Activated CD4-positive, alpha-beta T cell treated with anti-CD3 and anti-CD28 coated beads for 24 hours (primary cell): ENCODE results near the gene NSUN3.

Experiments used
- DNase-seq, 2 donors: peaks; one replicate each; pipeline ENCODE4 v3.0.0-alpha.2; 2020; ENCODE audit warnings: low read depth in 2 of 2

The NSUN3 gene

DNA sequence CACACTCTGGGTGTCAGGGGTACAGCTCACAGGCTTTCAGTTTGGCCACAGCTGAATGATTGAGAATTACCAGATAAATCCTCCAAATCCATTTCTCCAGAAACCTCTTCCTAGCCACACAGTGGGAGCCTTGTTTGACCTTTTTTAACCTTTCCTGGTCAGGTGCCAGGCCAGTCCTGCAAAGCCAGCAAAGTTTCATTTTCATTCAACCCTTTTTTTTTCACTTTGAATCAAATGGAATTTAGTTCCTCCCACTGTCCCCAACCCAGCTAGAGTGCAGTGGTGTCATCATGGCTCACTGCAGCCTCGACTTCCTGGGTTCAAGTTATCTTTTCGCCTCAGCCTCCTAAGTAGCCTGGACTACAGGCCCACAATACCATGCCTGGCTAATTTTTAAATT, 67.8 kb downstream of the NSUN3 start:
- DNase-seq = no peak

DNA sequence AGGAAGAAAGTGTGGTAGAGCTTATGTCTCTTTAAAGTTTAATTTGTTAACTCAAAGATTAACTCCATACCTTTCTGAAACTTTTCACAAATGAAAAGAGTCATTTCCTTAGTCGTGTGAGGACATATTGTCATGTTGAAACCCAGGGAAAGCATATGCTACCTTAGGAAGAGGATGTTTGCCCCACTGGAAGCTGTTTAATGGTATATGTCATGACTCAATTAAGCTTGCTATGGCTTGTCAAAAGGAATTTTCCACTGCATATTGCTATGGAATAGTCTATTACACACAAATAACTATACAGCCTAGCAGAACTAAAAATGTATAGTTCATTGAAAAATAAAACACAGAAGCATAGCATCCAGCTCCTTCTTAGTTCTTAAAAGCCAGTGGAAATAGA, 69.9 kb downstream of the NSUN3 start:
- no peak for DNase-seq

DNA sequence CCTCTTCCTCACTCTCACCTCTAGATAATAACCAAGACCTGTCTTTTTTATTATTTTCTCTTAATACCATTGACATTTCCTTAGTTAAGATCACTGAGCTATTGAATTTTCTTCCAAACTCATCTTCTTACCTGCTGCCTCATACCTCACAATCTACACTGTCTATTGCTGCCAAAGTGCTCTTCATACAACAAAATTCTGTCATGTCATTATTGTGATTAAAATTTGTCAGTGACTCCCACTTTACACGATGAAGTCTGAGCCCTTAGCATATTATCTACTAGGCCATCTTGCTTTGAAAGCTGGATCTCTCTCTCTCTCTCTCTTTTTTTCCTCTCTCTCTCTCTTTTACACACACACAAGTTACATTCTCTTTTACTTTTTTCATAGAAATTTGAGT, 73.3 kb downstream of the NSUN3 start:
- DNase-seq = no peak

DNA sequence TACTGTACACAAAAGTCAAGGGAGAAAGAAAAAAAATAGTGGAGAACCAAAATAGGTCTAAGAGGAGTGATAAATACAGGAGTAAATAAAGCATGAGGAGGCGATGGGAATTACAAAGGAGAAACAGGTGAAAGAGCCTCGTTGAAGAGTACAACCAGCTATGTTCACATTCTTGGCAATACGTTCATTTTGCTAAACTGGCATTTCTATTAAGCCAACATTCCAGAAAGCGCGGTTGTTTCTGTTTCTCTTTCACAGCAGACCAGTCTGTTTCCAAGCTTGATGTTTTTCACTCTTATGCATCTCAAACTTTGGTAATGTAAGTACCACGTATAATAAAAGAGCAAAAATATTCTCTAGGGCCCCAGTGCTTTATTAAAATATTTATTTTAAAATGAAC, 74.5 kb downstream of the NSUN3 start:
- no peak for DNase-seq

DNA sequence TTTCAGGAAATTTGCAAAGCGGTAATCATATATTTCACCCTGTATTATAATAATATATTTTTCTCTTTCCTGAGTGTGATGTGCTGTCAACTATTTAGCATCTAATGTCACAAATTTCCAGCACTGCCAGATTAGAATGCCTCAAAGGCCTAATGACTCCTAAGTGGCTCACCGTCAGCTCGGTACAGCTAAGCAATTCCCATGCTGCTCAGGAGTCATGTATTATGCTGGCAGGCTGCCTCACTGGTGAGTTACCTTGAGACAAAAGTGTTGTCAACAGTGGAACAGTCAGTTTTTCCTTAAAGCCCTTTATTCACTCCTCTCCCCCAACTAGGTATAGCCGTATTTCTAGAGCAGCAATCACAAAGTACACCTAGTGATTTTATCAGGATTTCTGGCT, 83.6 kb downstream of the NSUN3 start:
- DNase-seq = no peak

DNA sequence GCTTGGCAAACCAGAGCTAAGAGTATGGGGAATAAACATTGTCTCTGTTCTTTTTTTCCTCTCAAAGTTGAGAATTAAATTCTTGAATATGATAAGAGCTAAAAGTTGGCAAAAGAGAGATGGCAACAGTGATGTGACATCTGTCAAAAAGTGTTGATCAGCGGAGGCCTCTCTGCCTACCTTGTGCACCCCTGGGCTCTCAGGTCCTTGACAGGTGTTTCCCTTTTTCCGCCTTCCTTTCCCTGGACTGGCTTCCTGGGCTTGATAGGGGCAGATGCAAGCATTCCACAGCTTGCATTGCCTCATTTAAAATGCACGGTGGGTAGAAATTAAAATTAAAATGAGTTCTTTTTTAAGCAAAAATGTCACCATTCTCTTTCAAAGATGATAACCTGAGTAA, 84.2 kb downstream of the NSUN3 start:
- no peak for DNase-seq

DNA sequence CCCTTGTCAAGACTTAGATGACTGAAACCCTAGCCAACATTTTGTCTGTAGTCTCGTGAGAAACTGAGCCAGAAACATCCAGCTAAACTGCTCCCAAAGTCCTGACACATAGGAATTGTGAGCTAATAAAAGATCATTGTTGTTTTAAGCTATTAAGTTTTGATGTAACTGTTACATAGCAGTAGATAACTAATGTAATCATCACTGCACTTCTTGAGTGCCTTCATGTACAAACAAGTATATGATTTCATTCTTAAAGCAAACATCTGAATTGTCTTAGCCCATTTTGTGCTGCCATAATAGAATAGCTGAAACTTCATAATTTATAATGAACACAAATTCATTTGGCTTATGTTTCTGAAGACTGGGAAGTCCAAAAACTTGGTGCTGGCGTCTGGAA, 87.3 kb downstream of the NSUN3 start:
- no peak for DNase-seq

DNA sequence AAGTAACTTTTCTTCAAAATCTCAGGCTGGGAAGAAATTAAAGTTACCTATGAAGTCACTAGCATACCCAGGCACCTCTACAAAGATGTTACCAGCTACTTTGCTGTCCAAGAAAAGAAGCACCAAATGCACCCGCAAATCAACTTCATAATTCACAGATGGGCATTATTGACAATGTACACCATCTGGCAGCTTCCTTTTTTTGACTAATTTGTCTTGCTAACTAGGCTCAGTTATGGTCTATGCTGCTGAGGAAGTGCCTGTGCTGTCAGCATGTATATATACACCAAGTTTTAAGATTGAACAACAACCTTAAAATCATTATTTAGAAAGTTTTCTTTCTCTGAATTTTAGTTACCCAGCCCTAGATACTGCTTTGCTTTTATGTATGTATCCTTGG, 93.8 kb downstream of the NSUN3 start:
- no peak for DNase-seq

DNA sequence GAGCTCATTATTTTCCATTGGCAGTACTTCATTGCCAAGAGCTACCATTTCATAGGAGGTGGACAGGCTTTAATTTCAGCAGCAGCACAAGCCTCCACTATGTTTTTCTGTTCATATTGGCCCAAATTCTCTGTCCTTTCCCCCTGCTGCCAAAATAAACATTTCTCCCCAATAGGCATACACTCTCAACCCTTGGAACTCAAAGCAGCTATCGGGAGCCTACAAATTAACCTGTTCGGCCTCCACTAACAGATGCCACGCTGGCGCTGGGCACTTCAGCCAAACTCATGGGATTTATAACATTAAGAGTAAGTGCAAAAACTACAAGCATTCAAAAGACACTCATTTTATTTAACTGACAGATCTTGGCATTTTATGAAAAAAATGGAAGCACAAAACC, 95.7 kb downstream of the NSUN3 start:
- no peak for DNase-seq

DNA sequence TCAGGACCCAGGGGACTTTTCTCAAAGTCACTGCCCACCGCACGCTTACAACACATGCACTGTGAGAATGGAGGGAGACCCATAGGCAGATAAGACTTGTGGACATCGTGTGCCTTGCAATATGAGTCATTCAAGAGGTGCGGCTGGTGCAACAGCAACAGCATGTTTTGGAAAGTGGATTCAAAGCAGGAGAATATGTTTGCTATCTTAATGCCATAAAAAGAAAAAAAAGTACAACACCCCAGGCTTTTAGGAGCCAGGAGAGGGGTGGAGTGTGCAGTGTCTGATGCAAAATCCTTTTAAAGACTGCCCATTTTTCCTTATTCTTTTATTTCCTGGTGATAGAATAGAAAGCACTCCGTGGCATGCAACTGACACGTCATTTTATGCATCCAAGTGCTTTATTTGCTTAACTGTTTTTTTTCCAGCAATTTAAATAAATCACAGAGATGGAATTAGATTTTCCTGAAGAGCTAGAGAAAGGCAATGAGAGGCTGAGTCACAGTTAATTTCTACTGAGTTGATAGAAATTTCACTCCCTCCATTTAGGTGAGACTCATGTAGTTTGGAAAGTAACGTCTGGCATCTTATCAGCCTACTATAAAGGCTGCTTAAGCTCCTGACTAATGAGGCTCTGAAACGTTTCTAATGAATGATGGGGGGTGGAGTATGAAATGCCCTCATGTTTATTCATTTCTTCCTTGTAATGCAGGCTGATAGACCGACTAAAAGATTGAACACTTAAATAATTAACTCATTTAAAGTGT, 96.4 kb downstream of the NSUN3 start:
- DNase-seq = no peak

DNA sequence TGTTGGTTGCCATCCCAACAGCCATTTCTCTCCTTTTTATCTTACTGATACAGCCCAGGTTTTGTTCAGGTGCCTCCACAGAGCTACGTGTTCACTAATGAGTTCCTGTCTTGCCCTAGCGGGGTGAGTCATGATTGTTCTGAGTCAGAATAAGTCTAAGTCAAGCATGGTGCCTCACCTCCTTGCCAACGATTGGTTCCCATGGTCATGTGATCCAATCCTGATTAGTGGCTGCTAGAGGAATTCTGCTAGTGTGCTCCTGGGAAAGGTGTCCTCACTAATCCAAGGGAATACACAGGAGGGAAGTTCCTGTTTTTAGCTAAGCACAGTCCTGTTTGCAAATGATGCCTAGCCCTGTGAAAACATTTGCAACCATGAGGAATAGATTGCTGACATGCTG, 99.8 kb downstream of the NSUN3 start:
- no peak for DNase-seq

DNA sequence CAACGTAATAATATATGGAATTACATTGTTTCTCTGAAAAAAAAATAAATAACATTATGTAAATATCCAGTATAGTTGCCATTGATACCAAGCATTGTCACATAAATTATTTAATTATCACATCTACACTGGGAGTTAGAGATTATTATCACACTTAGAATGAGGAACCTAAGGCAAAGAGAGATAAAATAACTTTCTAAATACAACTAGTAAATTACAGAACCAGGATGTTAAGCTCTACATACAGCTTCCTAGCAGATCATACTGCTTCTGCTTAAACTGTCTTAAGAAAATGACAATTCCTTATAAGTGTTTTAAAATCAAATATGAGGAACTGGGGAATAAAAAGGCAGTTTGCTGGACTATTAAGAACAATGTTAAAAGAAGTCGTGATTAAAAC, 104.5 kb downstream of the NSUN3 start:
- DNase-seq = no peak

DNA sequence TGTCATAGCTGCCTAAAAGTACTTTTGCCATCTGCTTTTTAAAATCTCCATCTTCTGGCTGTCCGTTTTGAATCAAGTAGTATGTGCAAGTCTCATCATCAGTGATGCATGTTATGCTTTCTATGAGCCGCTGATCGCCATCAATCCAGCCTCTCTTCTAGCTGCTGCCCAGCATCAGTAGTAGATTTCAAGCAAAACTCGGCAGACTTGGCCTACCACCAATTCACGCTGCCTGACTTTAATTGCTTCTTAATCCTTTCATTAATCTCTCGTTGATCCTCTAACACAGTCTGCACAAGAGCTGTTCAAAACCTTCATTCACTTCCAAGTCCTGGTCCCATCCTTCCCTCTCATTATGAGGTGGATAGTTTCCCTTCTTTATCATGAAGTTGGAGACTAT, 104.9 kb downstream of the NSUN3 start:
- no peak for DNase-seq

DNA sequence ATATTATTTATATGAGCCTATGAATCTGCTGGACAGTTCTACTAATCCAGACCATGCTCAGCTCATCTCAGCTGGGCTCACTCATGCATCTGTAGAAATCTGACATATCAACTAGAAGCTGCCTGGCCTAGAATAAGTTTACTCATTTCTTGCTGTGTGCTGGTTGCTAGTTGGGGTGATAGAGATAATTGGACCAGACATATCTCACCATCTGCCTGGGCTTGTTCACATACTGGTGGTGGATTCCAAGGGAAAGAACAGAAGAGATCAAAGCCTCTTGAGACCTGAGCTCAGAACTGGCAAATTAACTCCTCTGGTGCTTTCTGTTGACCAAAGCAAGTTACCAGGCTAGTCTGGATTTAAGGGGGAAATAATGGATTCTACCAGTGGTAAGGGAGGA, 109.1 kb downstream of the NSUN3 start:
- DNase-seq = no peak

DNA sequence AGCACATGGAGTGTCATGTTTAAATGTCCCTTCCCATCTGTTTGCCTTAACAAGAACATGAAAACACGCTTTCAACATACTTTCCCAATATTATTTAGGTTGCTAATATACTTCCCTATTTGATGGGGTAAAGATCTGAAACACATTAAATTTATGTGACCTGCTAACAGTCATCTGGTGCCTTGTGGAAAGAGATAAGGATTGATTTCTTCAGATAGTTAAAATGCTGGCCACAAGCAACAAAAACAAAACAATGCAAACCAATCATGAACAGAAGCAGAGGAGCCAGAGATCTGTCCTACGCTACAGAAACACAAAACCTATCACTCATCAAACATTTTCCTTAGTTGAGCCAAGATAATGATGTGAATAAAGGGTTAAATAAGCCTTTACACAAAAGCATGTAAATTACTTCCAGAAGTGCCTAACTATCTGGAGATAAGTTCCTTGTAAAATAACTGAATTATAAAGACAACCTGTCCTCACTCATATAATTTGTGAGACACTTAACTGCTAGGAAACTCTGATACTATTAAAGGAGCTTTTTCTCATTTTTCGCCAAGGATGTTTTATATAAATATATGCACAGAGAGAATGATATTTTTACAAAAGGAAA, 109.9 kb downstream of the NSUN3 start:
- no peak for DNase-seq

DNA sequence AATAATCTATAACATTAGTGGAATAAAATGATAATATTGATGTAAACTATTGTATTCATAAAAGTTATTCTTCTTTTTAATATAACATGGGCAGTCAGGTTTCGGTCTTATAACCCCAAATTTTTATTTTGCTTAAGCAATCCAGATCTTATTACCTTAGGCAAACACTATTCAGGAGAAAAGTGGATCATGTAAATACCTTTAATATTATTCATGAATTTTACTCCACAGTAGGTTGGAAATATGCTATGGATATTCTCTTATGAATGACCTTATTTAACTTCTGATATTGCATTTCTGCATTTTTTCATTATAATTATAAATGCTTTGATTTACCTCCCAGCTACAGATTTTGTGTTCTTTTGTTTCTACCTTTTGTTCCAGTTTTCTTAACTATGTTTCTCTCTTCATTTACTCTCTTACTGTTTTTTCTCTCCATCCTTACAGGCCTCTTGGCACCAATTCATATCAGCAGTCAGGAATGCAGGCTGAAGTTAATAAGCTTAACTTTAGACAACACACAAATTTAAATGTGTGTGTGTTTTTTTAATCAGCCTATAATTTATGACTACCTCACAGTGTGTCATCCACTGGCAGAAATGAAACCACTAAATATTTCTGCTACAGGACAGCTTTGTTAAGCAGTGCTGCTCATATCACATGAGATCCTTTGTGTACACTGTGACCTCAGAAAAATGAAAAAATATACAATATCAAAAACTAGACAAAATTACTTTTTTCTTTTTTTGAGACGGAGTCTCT, 111.0 kb downstream of the NSUN3 start:
- DNase-seq = no peak

DNA sequence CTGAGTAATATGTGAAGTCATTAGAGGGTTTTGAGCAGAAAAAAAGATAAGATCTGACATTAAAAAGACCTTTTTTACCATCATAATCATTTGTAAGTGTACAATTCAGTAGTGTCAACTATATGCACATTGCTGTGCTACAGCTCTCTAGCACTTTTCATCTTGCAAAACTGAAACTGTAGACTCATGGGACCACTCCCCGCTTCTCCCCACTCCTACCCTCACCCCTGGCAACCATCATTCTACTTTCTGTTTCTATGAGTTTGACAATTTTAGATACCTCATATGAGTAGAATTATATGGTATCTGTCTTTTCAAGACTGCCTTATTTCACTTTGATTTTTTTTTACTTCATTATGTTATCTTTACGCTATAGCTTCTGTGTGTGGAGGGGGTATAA, 112.8 kb downstream of the NSUN3 start:
- no peak for DNase-seq

DNA sequence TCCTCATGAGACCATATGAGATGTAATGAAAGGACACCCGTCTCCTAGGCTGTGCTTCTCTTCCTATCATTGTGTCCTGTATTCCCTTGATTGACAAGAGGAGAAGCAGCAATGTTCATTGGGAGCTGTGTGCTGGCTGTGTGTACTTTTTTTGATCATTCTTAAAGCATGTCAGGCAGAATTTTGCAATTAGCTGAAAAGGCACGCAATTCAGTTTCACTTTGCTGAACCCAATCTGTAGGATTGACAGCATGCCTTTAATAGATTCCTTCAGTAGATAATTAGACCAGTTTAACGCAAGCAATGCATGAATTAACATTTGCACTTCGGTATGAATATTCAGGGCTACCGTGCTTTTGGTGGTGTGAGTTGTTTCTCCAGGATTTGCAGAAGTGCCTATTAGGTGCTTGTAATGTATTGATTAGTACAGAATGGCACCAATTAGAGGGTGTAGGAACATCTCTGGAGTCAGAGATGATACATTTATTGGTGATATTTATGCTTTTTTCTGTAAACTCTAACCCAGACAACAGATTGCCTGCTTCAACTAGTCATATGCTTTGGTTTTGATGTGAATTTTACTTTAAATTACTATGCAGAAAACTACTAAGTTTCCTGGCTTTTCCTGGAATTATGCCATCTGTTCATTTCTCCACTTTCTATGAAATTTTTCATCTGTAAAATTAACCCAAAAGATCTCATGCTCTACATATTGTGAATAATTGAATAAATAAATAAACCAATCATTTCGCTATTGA, 114.3 kb downstream of the NSUN3 start:
- DNase-seq = no peak
